Stomach (tissue), 9 donors: Measurements from ENCODE around the gene RNU6-8. TPM values are rescaled to one million over a fixed set of nuclear protein-coding genes. Genes with fewer than 3 reads are reported as not detected.

ENCODE experiments used
- DNase-seq, 2 donors: peaks; one replicate each; pipeline versions ENCODE4 v3.0.0 to v3.0.0-alpha.2; 2013 to 2019
- H3K27ac ChIP-seq, 5 donors: fragments of 200-600 bp in 4 of 5; sonication (generic) in 4 of 5; one replicate each; pipeline ENCODE4 v1.5.1; 2013 to 2019; ENCODE audit warnings: mild to moderate bottlenecking in 1 of 5, moderate library complexity in 1 of 5
- H3K27me3 ChIP-seq, 3 donors: fragments of 200-600 bp; sonication (generic); one replicate each; pipeline ENCODE4 v1.5.1; 2017 to 2019; ENCODE audit warnings: mixed run types in 1 of 3
- H3K36me3 ChIP-seq, 4 donors: fragments of 200-600 bp; sonication (generic); 1 replicate in 3 of 4; 2 replicates in 1 of 4; pipeline ENCODE4 v1.5.1; 2016 to 2019
- H3K4me1 ChIP-seq, 4 donors: fragments of 200-600 bp; sonication (generic); one replicate each; pipeline ENCODE4 v1.5.1; 2016 to 2019
- H3K4me3 ChIP-seq, 4 donors: fragments of 200-600 bp; sonication (generic) in 3 of 4; one replicate each; pipeline ENCODE4 v1.5.1; 2016 to 2019; ENCODE audit warnings: mild to moderate bottlenecking in 1 of 4
- H3K9me3 ChIP-seq, 4 donors: fragments of 200-600 bp; sonication (generic); one replicate each; pipeline ENCODE4 v1.5.1; 2016 to 2019
- EP300 ChIP-seq: sonication (generic); formaldehyde crosslinking; IDR thresholded peaks from one replicate; pipeline ENCODE4 v1.6.1; 2017; ENCODE audit warnings: antibody characterized with exemption
- POLR2A ChIP-seq, 4 donors: fragments of 450-650 bp; IDR thresholded peaks; one replicate each; pipeline ENCODE4 v1.6.1; 2016; ENCODE audit warnings: antibody characterized with exemption in 4 of 4, control low read depth in 2 of 4, mild to moderate bottlenecking in 1 of 4, moderate library complexity in 1 of 4
- POLR2AphosphoS5 ChIP-seq, 3 donors: sonication (generic); formaldehyde crosslinking; IDR thresholded peaks; one replicate each; pipeline ENCODE4 v1.6.1; 2016; ENCODE audit warnings: antibody characterized with exemption in 3 of 3
- WGBS, 5 donors: extraction: QIAGEN DNeasy Blood & Tissue Kit in 3 of 5; methylation state at CpG; one replicate each; pipeline versions ENCODE4 v1.1.5 to v1.1.7; 2013 to 2018; 5-methylcytosine and 5-hydroxymethylcytosine counted together
- intact Hi-C: fragments of 100-400 bp; cut with DNase I; formaldehyde crosslinking; loops from one replicate; pipeline ENCODE4 v1.15.1; 2023; ENCODE audit warnings: low total_unique reads
- polyA plus RNA-seq, 3 donors: library from polyadenylated mRNA; stranded (reverse); fragments of 200-250 nt; gene quantifications; one replicate each; pipeline ENCODE4 v1.2.3, GENCODE V29; 2013
- small RNA-seq, 4 donors: library from RNA; depleted of rRNA; stranded (forward); fragments of <200 nt; gene quantifications; one replicate each; pipeline ENCODE3, GENCODE V24; 2016
- total RNA-seq, 5 donors: library from RNA; depleted of rRNA; stranded (reverse); fragments of >200 nt; gene quantifications; one replicate each; pipeline versions ENCODE4 v1.1.0 to v1.2.3, GENCODE V29; 2014 to 2016
- TF ChIP-seq, protein P1 (sequence below), 7 experiments: fragments of 450-650 bp in 4 of 7; fragments of 200-600 bp in 3 of 7; sonication (generic) in 3 of 7; IDR thresholded peaks; one replicate each; pipeline ENCODE4 v1.5.1; 2016 to 2019; ENCODE audit warnings: antibody characterized with exemption in 7 of 7, control low read depth in 2 of 7, mild to moderate bottlenecking in 1 of 7
- donor health status: healthy with polysubstance abuse.
- donor health status: Bipolar disorder and iron deficiency.
- donor health status: healthy.

The RNU6-8 gene
- total and polyA plus RNA-seq, 8 donors: not detected

DNA sequence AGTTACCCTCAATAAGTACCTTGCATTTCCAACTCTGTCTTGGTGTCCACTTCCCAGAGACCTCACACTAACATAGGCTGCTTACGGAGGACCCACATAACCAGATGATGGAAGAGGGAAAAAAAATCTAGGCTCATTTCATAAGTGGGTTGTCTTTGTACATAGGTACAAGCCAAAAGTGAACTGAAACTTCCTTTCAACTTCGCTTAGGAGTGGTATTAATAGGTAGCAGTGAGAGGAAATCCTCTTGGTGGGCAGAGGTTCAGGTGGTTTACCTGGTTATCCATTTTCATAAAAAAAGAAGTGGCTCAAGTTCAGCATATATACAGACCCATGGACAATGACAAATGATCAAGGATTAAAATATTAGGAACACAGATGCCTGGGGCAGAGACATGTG, 37.0 kb downstream of the RNU6-8 start:
- intact Hi-C loops: no loop called here
- no peaks in the 10 kb centered on the region for H3K4me1 ChIP-seq
- WGBS, 5 donors: 88 to 95% (median 94%) methylated on average over 2 of the region's 2 CpGs
- H3K27me3 ChIP-seq: no peaks in the 10 kb centered on the region
- no peak overlapping the region for H3K27ac ChIP-seq
- H3K4me3 ChIP-seq: no peak overlapping the region
- H3K9me3 ChIP-seq: no peaks in the 10 kb centered on the region
- no peaks in the 10 kb centered on the region for H3K36me3 ChIP-seq
- TF ChIP-seq, protein P1, sequence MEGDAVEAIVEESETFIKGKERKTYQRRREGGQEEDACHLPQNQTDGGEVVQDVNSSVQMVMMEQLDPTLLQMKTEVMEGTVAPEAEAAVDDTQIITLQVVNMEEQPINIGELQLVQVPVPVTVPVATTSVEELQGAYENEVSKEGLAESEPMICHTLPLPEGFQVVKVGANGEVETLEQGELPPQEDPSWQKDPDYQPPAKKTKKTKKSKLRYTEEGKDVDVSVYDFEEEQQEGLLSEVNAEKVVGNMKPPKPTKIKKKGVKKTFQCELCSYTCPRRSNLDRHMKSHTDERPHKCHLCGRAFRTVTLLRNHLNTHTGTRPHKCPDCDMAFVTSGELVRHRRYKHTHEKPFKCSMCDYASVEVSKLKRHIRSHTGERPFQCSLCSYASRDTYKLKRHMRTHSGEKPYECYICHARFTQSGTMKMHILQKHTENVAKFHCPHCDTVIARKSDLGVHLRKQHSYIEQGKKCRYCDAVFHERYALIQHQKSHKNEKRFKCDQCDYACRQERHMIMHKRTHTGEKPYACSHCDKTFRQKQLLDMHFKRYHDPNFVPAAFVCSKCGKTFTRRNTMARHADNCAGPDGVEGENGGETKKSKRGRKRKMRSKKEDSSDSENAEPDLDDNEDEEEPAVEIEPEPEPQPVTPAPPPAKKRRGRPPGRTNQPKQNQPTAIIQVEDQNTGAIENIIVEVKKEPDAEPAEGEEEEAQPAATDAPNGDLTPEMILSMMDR (IDR thresholded peaks at IDR 0.05): no peak
- TF ChIP-seq EP300 (no peak), POLR2AphosphoS5 (IDR thresholded peaks at IDR 0.05) (no peak), POLR2A (IDR thresholded peaks at IDR 0.05) (no peak)
- no peak for DNase-seq

Small RNA genes within 50 kb of the gene (small RNA-seq; reads per million reads assigned to genes)
- gene RNU6-7: 0 reads per million in 4 donors
- gene RNU6-8: 0 reads per million in 4 donors

Other genes with a start within 250 kb of the RNU6-8 start
- 100 to 1,000 TPM in 4 of 5 donors, 10 to 100 TPM in 1; 89.7 to 229 (median 131) TPM for gene ARHGAP5, start 126.0 kb downstream of the RNU6-8 start, total RNA-seq
- gene ARHGAP5, start 126.0 kb downstream of the RNU6-8 start, polyA plus RNA-seq: 10 to 100 TPM; 10.3 to 18.8 (median 15.9) TPM
- gene RNU6-7, start 1.2 kb downstream of the RNU6-8 start, total RNA-seq: not detected
- gene RNU6-7, start 1.2 kb downstream of the RNU6-8 start, polyA plus RNA-seq: not detected
- 100 to 1,000 TPM in 1 of 5 donors, 10 to 100 TPM in 1, 1 to 10 TPM in 3; 3.2 to 132 (median 3.5) TPM for gene AKAP6, start 126.0 kb upstream of the RNU6-8 start, total RNA-seq
- gene AKAP6, start 126.0 kb upstream of the RNU6-8 start, polyA plus RNA-seq: 1 to 10 TPM in 1 of 3 donors, under 1 TPM in 2; 0.15 to 1.4 (median 0.31) TPM